Measurements from ENCODE around the gene C2.

C2 gene

DNA sequence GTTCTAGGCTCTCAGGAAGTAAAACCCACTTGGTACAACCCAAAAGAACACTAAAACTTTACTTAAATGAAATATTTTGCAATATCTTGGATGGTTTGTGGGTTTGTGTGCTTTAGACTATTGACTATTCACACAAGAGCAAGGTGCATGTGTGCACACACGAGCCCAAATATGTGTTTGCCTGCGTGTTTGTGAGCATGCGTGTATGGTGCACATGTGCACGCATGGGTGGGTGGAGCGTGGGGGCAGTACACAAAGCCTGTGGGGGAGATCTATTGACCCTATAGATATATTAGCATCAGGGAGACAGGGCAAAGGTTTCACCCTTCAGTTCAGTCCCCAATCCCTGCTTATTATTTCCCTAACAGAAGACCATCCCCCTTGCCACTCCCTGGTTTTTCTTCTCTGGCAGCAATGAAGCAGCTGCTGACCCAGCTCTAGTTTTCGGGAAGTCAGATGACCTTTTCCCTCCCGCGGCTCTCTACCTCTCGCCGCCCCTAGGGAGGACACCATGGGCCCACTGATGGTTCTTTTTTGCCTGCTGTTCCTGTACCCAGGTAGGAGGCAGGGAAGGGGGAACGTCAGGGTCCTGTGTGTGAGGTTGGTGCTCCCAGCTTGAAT, at the start of gene C2:
Gene C2 (plus strand): TSS at position 476 of the 621 bp plus-strand sequence. CDS start 36 bp downstream, at position 512.
- intact Hi-C loops (cut with DNase I), result no loop called here
- no peak for DNase-seq

DNA sequence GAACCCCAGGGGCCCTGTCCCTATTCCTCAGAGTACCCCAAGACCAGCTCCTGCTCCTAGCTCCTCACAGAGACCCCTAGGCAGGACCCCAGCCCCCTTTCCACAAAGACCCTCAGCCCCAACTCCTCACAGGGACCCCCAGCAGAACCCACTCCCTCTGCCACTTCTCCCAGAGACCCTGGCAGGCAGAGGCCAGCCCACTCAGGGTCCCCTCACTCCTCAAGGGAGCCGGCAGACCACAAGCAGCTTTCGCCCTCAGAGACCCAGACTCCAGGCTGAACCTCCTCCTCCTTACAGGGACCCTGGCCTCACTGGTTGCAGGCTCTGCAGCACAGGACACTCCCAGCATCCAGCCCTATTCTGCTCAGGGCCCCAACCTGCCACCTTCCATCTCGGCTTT, 49.3 kb upstream of the C2 start:
- DNase-seq, result no peak
- intact Hi-C loops (cut with DNase I), result no loop called here

DNA sequence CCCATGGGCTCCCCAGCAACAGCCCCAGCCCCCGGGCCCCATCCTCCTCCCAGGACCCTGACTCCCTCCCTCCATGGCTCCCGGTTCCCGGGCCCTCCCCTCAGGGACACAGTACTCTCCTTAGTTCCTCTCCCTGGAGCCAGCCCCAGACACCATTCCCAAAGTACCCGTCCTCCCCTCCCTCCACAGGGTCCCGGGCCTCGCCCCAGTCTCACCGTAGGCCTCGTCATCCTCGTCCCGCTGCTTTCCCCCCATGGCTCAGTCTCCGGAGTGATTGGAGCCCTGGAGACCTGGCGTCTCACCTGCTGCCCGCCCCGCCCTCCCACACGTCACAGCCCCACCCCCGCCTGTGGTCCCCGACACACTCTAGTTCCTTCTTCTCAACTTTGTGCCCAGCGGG, 48.8 kb upstream of the C2 start, which contains the start of gene SLC44A4:
Gene SLC44A4 (minus strand): TSS at position 272 of the 400 bp plus-strand sequence. CDS start 17 bp downstream, at position 255.
- DNase-seq, result no peak
- intact Hi-C loops (cut with DNase I), result no loop called here

DNA sequence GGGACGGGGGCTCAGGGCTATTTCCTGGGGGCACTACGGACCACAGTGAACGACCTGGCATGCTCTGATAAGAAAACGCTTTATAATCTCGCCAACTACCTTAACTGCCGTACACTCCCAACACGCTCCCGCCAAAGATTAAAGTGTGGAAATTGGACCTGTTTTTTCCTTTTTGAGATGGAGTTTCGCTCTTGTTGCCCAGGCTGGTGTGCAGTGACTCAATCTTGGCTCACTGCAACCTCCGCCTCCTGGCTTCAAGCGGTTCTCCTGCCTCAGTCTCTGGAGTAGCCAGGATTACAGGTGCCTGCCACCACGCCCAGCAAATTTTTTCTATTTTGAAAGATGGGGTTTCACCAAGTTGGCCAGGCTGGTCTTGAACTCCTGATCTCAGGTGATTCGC, 48.4 kb upstream of the C2 start:
- intact Hi-C loops (cut with DNase I), result no loop called here
- no peak for DNase-seq

DNA sequence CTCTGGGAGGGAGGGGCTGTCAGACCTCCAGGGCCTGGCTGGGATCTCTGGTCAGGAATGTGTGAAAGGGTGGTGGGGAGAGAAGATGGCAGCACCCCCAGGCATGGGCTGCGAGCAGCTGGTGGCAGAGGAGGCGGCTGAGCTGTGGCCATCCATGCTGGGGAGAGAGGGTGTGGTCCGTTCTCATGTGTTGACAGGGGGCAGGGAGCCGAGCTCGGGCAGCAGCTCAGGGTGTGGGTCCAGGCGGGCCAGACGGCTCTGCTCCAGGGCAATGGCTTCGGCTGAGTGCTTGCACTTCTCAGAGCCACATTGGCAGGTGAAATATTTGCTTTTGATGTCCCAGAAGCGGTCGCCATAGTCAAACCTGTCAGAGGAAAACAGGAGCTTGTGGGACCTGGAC, 47.6 kb upstream of the C2 start:
- no peak for DNase-seq
- intact Hi-C loops (cut with DNase I), result no loop called here

DNA sequence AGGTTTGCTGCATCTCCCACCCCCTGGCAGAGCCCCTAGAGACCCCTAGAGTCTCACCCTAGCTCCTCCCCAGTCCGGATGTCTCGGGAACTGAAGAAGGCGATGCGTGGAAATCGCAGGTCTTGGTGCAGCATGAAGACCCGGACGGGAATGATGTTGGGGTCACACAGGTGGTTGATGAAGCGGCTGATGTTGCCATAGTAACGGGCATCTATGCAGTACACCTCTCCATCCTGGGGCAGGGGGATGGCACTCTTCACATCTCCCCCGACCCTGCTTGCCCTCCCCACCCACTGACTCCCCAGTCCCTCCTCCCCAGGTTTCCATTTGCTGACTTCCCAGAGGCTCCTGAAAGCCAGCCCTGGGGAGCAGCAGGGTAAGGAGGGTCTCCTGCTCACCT, 46.9 kb upstream of the C2 start:
- intact Hi-C loops (cut with DNase I), result no loop called here
- DNase-seq, result no peak

DNA sequence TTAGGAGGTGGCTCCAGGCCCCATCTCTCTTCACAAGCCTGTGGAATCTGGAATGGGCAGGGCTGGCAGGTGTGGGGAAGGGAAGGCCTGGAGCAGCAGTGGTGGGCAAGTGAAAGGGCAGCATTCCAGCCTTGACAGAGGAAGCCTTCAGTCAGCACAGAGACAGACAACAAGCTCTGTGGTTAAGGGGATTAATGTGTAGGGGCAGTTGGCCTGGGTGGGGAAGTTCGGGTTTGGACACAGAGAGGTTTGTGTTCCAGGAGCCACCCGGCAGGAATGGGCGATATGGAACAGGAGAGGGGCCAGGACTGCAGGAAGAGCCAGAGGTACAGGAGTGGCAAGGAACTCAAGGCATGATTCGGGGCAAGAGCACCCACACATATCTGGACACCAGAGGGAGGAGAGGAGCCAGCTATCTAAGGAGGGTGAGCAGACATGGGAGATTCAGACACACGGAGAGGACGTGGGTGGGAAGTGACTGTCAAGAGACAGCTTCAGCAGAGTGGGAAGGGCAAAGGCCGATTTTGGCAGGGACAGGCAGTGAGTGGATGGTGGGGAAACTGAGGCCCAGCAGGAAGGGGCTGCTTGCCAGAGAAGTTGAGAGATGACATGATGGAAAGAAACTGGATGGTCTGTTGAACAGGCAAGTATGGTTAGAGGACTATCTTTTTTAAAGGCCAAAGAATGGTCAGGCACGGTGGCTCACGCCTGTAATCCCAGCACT, 46.2 kb upstream of the C2 start:
- DNase-seq, result no peak
- intact Hi-C loops (cut with DNase I), result no loop called here

DNA sequence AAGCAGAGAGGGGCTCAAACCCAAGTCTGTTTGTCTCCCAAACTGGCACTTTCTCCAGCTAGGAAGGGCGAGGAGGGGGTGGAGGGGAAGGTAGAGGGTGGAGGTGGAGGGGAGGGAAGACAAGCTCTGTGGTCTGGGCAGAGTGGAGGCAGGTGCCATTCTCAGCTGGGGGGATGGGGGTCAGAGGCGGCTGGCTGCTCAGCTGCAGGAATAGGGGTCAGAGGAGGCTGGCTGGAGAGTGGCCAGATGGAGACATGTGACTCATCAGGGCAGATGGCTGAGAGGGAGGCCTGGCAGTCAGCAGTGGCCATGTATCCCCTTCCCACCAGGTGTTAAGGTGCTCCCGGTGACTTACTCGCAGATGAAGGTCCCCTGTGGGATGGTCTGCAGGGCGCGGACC, 45.2 kb upstream of the C2 start:
- intact Hi-C loops (cut with DNase I), result no loop called here

DNA sequence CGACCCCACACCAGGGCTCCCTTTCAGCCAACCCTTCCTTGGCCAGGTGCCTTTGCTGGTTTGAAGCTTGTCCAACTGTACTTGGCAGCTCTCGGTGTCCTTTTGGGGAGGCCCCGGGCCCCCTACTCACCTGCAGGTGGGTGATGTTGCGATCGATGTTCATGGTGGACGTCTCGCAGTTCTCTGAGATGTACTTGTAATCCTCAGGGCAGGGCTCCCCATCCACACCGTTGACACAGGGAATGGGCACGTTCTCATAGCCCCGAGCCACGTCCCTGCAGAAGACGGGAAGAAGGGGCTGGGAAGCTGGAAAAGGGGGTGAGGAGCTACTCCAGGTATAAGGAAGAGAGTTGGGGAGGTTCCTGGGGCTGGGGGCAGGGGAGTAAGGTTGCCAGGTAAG, 43.8 kb upstream of the C2 start:
- no peak for DNase-seq
- intact Hi-C loops (cut with DNase I), result no loop called here

More for the DNA sequence above, 45.2 kb upstream of the C2 start:
- peak in 7 of 42 donors; percentile 15 to 49 (median 41) for DNase-seq

DNA sequence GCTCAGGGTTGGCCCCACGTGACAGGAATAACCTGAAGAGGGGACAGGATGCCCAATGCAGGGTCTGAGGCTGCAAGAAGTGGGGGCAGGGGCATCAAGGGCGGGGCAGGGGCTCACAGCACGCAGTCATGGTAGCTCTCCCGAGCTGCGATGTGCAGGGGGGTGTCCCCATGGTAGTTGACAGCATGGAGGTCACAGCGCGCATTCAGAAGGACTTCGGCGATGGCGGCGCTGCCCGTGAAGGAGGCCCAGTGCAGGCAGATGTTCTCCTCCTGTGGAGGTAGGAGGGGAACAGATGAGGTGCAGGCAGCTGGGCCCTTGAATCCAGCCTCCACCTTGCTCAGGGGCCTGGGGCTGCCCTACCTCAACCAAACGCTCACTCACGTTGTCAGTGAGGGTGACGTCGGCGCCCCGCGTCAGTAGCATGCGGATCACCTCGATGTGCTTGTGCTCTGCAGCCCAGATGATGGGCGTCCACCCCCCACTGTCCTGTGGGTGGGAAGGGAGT, 42.9 kb upstream of the C2 start:
- intact Hi-C loops (cut with DNase I), result no loop called here

DNA sequence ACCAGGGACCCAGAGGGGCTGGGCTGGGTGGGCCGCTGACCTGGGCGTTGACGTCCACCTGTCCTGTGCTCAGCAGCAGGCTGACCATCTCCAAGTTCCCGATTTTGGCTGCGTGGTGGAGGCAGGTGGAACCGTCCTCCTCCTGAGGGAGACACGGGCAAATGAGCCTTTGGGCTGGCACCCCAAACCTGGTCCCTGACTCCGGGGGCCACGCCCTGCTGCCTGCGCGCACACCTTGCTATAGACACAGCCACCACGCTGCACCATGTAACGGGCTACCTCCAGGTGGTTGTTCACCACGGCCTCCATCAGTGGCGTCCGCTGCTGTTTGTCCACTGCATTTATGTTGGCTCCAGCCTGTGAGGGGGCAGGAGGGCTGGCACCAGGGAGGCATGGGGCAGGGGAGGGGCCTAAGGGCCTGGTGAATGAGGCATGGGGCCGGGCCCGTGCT, 41.0 kb upstream of the C2 start:
- intact Hi-C loops (cut with DNase I), result no loop called here
- DNase-seq, result no peak

More for the DNA sequence above, 42.9 kb upstream of the C2 start:
- DNase-seq, result no peak

DNA sequence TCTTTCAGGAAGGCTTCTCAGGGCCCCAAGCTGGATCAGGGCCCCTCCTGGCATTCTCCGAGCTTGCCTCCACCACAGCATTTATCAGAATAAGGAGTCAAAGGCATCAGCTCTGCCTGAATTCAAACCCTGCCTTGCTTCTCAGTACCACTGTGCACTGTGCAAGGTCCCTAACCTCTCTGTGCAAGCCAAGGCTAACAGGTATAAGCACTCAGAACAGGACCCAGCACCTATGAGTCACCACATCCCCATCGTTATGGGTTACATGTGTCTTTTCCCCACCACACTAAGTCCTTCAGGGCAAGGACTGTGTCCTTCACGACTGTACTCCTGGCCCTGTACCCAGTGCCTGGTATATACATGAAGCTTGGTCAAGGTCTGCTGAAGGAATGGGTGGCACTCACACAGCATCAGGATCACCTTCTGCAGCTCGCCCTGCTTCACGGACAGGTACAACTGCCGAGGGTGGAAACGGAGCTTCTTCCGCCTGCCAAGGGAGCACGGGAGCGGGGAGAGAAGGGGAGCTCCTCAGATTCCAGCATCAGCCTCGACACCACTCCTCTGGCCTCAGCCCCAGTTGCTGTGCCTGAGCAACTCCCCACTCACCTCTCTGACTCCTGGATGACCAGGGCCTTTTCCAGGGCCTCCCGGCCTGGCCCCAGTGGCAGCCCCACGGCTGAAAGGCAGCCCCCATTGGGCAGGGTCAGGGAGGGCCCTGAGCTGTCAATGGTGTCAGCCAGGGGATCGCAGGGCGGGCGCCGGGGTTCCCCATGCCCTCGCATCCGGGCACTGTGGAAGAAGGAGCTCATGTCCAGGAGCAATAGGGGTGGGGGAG, 40.1 kb upstream of the C2 start:
- intact Hi-C loops (cut with DNase I), result no loop called here
- DNase-seq, result no peak

DNA sequence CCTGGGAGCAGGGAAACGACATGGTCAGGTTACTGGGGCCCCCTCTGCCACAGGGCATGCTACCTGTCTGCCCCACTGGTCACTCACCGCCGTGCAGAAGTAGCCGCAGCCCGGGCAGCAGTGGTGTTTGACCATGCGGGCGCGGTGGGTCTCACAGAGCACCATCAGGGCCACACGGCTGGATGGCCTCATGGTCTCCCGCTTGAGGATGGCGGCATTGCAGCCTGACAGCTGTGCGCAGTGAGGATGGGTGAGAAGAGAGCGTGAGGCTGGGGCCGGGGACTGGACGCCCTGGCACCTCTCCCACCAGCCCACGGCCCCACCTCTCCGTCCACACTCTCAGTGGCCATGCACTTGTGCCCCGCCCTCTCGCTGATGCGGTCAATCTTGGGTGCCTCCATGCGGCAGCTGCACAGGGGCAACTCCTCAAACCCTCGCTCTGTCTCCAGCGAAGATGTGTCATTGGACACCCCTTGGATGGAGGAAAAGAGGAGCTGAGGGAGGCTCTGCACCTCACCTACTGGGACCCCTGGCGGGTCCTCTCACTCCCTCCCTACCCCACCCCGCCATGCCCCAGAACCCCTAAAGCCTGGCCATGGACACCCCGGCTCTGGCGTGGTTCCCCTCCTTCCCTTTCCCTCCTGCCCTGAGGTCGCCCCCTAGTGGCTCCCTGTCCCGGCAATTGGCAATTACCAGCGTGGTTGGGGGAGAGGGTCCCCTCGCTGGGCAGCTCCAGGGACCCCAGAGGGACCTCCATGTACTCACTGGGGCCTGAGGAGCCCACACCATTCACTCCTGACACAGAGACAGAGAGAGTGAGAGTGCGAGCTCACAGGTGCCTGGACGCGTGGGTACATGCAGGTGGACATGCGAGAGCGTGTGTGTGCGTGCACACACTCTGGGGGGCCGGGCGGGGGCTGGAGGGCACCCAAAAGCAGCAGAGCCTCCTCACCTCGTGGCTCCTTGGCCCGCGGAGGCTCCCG, 39.0 kb upstream of the C2 start:
- peak in 20 of 42 donors; percentile 11 to 68 (median 41) for DNase-seq
- intact Hi-C loops (cut with DNase I), result no loop called here

DNA sequence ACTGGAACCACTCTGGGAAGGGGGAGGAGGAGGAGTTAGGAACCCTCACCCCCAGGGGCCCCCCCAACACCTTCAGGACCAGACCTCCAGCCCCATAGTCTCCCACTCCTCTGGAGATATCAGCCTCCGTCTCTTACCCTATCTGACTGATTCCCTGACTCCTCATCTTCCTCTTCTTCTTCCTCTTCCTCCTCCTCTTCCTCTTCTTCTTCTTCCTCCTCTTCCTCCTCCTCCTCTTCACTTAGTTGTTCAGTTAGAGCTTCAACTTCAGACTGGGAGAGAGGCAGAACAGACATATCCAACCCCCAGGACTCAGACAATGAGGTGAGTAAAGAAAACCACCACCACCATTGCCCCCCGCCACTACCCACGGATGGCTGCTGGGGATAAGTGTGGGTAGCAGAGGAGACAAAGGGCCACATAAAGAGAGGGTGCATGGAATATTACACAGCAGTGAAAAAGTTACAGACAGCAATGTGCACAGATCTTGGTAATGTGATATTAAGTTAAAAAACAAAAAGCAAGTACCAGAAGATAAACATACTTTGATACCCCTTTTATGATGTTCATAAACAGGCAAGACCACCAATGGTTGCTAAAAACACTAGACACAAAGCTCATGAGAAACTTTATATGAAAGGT, 38.1 kb upstream of the C2 start:
- intact Hi-C loops (cut with DNase I), result no loop called here
- DNase-seq, result no peak

DNA sequence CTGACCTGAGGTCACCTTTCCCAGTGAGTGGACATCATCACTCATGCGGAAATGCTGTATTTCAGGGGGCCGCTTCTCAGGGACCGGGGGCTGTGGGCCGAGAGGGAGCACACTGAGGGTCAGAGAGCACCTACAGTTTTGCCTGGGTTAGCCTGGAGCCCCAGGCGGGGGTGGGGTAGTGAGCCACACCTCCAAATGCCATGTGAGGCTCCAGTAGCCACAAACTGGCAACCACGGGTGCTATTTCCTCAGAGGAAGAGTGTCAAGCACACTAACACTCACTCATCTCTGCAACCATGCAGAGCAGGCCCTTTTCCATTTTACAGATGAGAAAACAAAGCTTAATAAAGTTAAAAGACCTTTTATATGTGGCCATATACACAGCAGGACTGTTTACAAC, 34.7 kb upstream of the C2 start:
- no peak for DNase-seq
- intact Hi-C loops (cut with DNase I), result no loop called here

DNA sequence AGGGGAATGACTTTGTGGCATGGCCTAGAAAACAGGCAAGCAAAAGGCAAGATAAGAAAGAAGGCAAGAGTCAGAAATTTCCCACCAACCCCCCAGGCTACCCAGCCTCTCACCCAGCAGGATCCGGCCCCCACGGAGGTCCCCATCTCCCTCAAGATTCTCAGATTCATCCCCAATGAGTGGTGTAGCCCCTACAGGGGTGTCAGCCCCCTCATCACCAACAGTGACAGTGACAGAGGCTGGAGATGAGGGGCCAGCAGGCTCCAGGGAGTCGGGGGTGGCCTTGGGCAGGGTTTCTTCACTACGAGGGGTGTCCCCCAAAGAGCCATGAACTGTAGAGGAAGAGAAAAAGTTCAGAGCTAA, 31.0 kb upstream of the C2 start:
- intact Hi-C loops (cut with DNase I), result loop anchor here (5.0 kb wide), 1 partner anchor 34 kb away; the partner anchor contains the start of gene NEU1
- DNase-seq, result no peak

DNA sequence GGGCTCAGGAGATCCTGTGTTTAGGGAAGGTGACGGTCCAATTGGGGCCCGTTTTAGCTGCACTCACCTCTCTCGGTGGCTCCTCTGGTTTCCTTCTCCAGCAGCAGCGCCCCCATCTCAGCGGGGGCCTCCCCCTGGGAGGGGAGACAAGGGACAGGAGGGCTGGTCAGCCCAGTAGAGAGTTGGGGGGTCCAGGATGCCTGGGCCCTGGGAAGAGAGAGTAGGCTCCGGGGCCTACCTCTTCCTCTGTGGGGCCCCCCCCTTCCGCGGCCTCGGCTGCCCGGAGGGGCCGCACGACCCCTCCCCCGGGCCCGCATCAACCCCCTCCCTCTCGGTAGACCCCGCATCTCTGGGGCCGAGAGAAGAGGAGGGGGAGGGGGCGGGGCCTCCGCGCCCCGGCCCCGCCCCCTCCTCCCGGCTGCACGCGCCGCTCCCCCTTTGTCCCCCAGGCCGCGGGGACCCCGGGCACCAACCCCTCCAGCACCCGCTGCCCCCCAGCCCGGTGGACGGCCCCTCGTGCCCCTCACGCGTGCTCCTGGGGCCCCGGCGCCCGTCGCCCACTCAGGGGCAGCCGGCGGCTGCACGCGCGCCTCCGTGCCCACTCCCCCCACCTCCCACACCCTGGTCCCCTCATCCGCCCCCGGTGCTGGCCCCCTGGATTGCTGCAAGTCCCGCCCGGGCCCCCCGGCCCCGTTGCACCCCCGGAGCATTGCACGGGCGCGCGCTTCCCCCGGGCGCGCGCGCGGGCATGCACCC, 30.5 kb upstream of the C2 start:
- intact Hi-C loops (cut with DNase I), result loop anchor here (5.0 kb wide), 1 partner anchor 35 kb away; the partner anchor contains the start of gene NEU1
- peak in 6 of 42 donors; percentile 5 to 24 (median 19) for DNase-seq

Measured in head of caudate nucleus (tissue), 42 donors.